ENCODE results near the gene TET3. TPM values are rescaled to one million over a fixed set of nuclear protein-coding genes. Genes with fewer than 3 reads are reported as not detected.
"Not testable (repeated sequence)": the region's sequence is repeated elsewhere in the genome, so short reads cannot be mapped to it uniquely, and the experiment has no call there.

TET3 gene
- 3.3 TPM for total RNA-seq
- long read RNA-seq, partial matches to known transcripts: 0 of 1 reads
- long read RNA-seq, other reads (novel, unspliced or antisense): 1 of 1 reads

GRCh38 chr2:73984203-73984921 is at the start of gene TET3:
Gene TET3 (plus strand): TSS chr2:73984910. CDS start chr2:73986404, 1,494 bp downstream.
- ATAC-seq (peak; percentile 21), DNase-seq (peak; percentile 80)
- intact Hi-C loops (cut with micrococcal nuclease): no loop called here

- intact Hi-C loops (cut with micrococcal nuclease): no loop called here
- ATAC-seq (no peak), DNase-seq (no peak)
Measured at GRCh38 chr2:73935641-73936040, 49.1 kb upstream of the TET3 start.

GRCh38 chr2:73937103-73937885 is 47.4 kb upstream of the TET3 start:
- intact Hi-C loops (cut with micrococcal nuclease): no loop called here
- ATAC-seq (no peak), DNase-seq (no peak)

- DNase-seq (no peak), ATAC-seq (no peak)
- intact Hi-C loops (cut with micrococcal nuclease): no loop called here
Measured at GRCh38 chr2:73937899-73938298, 46.8 kb upstream of the TET3 start.

GRCh38 chr2:73938718-73939352 is 45.9 kb upstream of the TET3 start:
- intact Hi-C loops (cut with micrococcal nuclease): no loop called here
- ATAC-seq (no peak), DNase-seq (no peak)

- no peak for DNase-seq
- peak; percentile 95 for ATAC-seq
- intact Hi-C loops (cut with micrococcal nuclease): no loop called here
Measured at GRCh38 chr2:73939419-73939818, 45.3 kb upstream of the TET3 start.

GRCh38 chr2:73940066-73940465 is 44.6 kb upstream of the TET3 start:
- DNase-seq; ATAC-seq; intact Hi-C loops (cut with micrococcal nuclease): not testable (repeated sequence)

GRCh38 chr2:73942664-73943063 is 42.0 kb upstream of the TET3 start:
- no peak for ATAC-seq

GRCh38 chr2:73944714-73945113 is 40.0 kb upstream of the TET3 start:
- DNase-seq: no peak
- intact Hi-C loops (cut with micrococcal nuclease): no loop called here

More at GRCh38 chr2:73942664-73943063, 42.0 kb upstream of the TET3 start:
- DNase-seq: no peak
- intact Hi-C loops (cut with micrococcal nuclease): no loop called here

GRCh38 chr2:73946215-73946614 is 38.5 kb upstream of the TET3 start:
- intact Hi-C loops (cut with micrococcal nuclease): no loop called here
- no peak for DNase-seq
- no peak for ATAC-seq

More at GRCh38 chr2:73944714-73945113, 40.0 kb upstream of the TET3 start:
- no peak for ATAC-seq

- no peak for DNase-seq
- ATAC-seq: no peak
- intact Hi-C loops (cut with micrococcal nuclease): no loop called here
Measured at GRCh38 chr2:73946666-73947065, 38.0 kb upstream of the TET3 start.

GRCh38 chr2:73947412-73948018 is 37.2 kb upstream of the TET3 start:
- ATAC-seq (no peak), DNase-seq (no peak)
- intact Hi-C loops (cut with micrococcal nuclease): no loop called here

GRCh38 chr2:73949802-73950201 is 34.9 kb upstream of the TET3 start:
- intact Hi-C loops (cut with micrococcal nuclease): no loop called here
- no peak for ATAC-seq
- DNase-seq: no peak

- intact Hi-C loops (cut with micrococcal nuclease): no loop called here
- no peak for DNase-seq
- peak; percentile 83 for ATAC-seq
Measured at GRCh38 chr2:73952499-73953446, 31.9 kb upstream of the TET3 start.

- intact Hi-C loops (cut with micrococcal nuclease): no loop called here
- no peak for ATAC-seq
- no peak for DNase-seq
Measured at GRCh38 chr2:73956218-73956865, 28.4 kb upstream of the TET3 start.

GRCh38 chr2:73961274-73961673 is 23.4 kb upstream of the TET3 start:
- intact Hi-C loops (cut with micrococcal nuclease): no loop called here
- DNase-seq (no peak), ATAC-seq (no peak)

- DNase-seq (no peak), ATAC-seq (no peak)
- intact Hi-C loops (cut with micrococcal nuclease): no loop called here
Measured at GRCh38 chr2:73961823-73962615, 22.7 kb upstream of the TET3 start.

Data from left ventricle myocardium superior (tissue), 1 donor.